CD4-positive, alpha-beta T cell (primary cell): ENCODE measurements around the gene ABCC6. TPM values are rescaled to one million over a fixed set of nuclear protein-coding genes. Genes with fewer than 3 reads are reported as not detected.

ENCODE experiments used
- ATAC-seq: fragments of 200-7000 bp; cut with Tn5 transposase; one replicate; pipeline ENCODE4 v1.10.0; 2022; ENCODE audit warnings: mild to moderate bottlenecking; ENCODE audit not compliant: poor library complexity
- CTCF ChIA-PET: fragments of 350-600 bp; sonication (Branson Sonifier 250); formaldehyde crosslinking; loops from one replicate; lab custom pipeline; 2021; ENCODE audit warnings: antibody characterized with exemption, inconsistent platforms; lab: Charles Lee
- POLR2A ChIA-PET: fragments of 350-600 bp; sonication (Branson Sonifier 250); formaldehyde crosslinking; loops from one replicate; lab custom pipeline; 2021; ENCODE audit warnings: antibody characterized with exemption, inconsistent platforms; lab: Charles Lee
- DNase-seq, 14 experiments: peaks; one replicate each; pipeline ENCODE4 v3.0.0-alpha.2; 2013 to 2020; ENCODE audit warnings: mixed read lengths in 2 of 14
- H3K27ac ChIP-seq, 2 donors: one replicate each; pipeline versions ENCODE4 v1.5.1 to v1.7.0; 2013; ENCODE audit warnings: low read length in 2 of 2, low read depth in 1 of 2, mild to moderate bottlenecking in 1 of 2
- H3K27me3 ChIP-seq, 2 experiments: 1 replicate in 1 of 2; 2 replicates in 1 of 2; pipeline versions ENCODE4 v1.6.1 to v1.7.0; 2013; ENCODE audit warnings: low read length in 2 of 2, control low read depth in 1 of 2, mild to moderate bottlenecking in 1 of 2, moderate library complexity in 1 of 2; ENCODE audit not compliant: insufficient read depth in 2 of 2, control insufficient read depth in 1 of 2
- H3K36me3 ChIP-seq: one replicate; pipeline ENCODE4 v1.6.1; 2013; ENCODE audit warnings: low read length, control low read depth; ENCODE audit not compliant: insufficient read depth
- H3K4me1 ChIP-seq: one replicate; pipeline ENCODE4 v1.6.1; 2013; ENCODE audit warnings: low read length, control low read depth; ENCODE audit not compliant: insufficient read depth
- H3K4me3 ChIP-seq: one replicate; pipeline ENCODE4 v1.5.1; 2013; ENCODE audit warnings: mild to moderate bottlenecking, low read length, moderate library complexity
- H3K9me3 ChIP-seq, 2 experiments: 1 replicate in 1 of 2; 2 replicates in 1 of 2; pipeline versions ENCODE4 v1.6.1 to v1.7.0; 2013; ENCODE audit warnings: low read length in 2 of 2, mild to moderate bottlenecking in 2 of 2, control low read depth in 1 of 2, moderate library complexity in 1 of 2; ENCODE audit not compliant: control insufficient read depth in 1 of 2, insufficient read depth in 1 of 2
- H3K27ac Mint-ChIP-seq: one replicate; pipeline ENCODE4 v1.8.0; 2020; ENCODE audit warnings: mixed read lengths
- H3K27me3 Mint-ChIP-seq: one replicate; pipeline ENCODE4 v1.8.0; 2021; ENCODE audit warnings: mixed read lengths
- H3K36me3 Mint-ChIP-seq: one replicate; pipeline ENCODE4 v1.8.0; 2021; ENCODE audit warnings: low read depth, mixed read lengths
- H3K4me1 Mint-ChIP-seq: one replicate; pipeline ENCODE4 v1.8.0; 2021; ENCODE audit warnings: low read depth, mixed read lengths
- H3K4me3 Mint-ChIP-seq: one replicate; pipeline ENCODE4 v1.8.0; 2020; ENCODE audit warnings: mild to moderate bottlenecking, mixed read lengths
- H3K9me3 Mint-ChIP-seq: one replicate; pipeline ENCODE4 v1.8.0; 2020; ENCODE audit warnings: mixed read lengths
- intact Hi-C, 2 experiments: fragments of 100-400 bp; cut with DNase I in 1 of 2; cut with micrococcal nuclease in 1 of 2; formaldehyde crosslinking; loops; one replicate each; pipeline versions ENCODE4 v1.15.1 to v1.9.0; 2023 to 2025; cut with DNase I, micrococcal nuclease
- total RNA-seq, 174 experiments: library from RNA in 2 of 174; stranded (reverse) in 2 of 174; gene quantifications; one replicate each; pipeline ENCODE4 v1.2.3 and lab custom pipeline; 2021 to 2026
- TF ChIP-seq, protein P1 (sequence below): fragments of 200-600 bp; IDR thresholded peaks from one replicate; pipeline ENCODE4 v1.8.0; 2022; ENCODE audit warnings: antibody characterized with exemption, mild to moderate bottlenecking

Gene ABCC6
- total RNA-seq, 2 experiments from 2014 or later: not detected

DNA sequence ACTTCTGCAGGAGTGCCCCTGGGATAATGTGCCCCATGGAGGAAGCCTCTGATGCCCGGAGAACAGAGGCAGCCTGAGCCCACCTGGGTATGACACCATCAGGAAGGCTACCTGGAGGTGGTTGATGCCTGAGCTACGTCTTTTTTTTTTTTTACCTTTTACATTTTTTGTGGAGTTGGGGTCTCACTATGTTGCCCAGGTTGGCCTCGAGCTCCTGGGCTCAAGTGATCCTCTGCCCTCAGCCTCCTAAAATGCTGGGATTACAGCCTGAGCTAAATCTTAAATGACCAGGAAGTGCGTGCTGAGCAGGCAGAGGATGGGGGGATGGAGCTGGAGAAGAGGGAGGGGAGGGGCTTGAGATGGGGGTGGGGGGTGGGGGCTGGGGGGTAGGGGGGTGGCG, 32.7 kb downstream of the ABCC6 start:
- Histone ChIP-seq H3K27ac (no peak overlapping the region), H3K4me3 (no peak overlapping the region), H3K9me3 (no peaks in the 10 kb centered on the region), H3K27me3 (peaks cover 0 to 3% of the 10 kb centered on the region in 2 experiments), H3K4me1 (no peaks in the 10 kb centered on the region), H3K36me3 (no peaks in the 10 kb centered on the region)
- TF ChIP-seq, protein P1, sequence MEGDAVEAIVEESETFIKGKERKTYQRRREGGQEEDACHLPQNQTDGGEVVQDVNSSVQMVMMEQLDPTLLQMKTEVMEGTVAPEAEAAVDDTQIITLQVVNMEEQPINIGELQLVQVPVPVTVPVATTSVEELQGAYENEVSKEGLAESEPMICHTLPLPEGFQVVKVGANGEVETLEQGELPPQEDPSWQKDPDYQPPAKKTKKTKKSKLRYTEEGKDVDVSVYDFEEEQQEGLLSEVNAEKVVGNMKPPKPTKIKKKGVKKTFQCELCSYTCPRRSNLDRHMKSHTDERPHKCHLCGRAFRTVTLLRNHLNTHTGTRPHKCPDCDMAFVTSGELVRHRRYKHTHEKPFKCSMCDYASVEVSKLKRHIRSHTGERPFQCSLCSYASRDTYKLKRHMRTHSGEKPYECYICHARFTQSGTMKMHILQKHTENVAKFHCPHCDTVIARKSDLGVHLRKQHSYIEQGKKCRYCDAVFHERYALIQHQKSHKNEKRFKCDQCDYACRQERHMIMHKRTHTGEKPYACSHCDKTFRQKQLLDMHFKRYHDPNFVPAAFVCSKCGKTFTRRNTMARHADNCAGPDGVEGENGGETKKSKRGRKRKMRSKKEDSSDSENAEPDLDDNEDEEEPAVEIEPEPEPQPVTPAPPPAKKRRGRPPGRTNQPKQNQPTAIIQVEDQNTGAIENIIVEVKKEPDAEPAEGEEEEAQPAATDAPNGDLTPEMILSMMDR: no peak
- CTCF ChIA-PET: no interaction called here
- H3K4me1 Mint-ChIP-seq: no peaks in the 10 kb centered on the region
- H3K27ac Mint-ChIP-seq: no peak overlapping the region
- H3K4me3 Mint-ChIP-seq: no peak overlapping the region
- no peak for DNase-seq
- no peaks in the 10 kb centered on the region for H3K36me3 Mint-ChIP-seq
- intact Hi-C loops: loop anchor here (5.0 to 10.0 kb wide), 2 partner anchors 423 to 426 kb away; no protein-coding TSS in a partner anchor
- peaks cover 8% of the 10 kb centered on the region for H3K27me3 Mint-ChIP-seq
- H3K9me3 Mint-ChIP-seq: no peaks in the 10 kb centered on the region
- ATAC-seq: no peak
- POLR2A ChIA-PET: interaction anchor here (0.6 kb wide), 1 partner anchor 17 kb away, joined by 3 read pairs; no protein-coding TSS in a partner anchor

DNA sequence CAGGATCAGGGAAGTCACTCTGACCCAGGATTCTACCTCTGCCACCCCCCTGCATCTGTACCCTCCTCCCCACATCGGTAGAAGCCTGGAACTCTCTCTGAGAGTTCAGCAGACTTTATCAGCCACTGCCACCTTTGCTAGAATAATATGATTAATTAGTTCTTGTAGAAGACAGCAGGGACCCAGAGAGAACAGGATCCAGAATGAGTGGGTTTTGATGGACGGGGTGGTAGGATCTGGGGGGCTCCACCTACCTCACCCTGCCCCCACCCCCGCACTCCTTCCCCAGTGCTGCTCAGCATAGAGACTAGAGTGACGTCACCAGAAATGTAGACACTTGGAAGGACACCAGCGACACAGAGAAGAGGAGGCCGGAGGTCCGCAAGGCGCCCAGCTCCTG, 33.5 kb downstream of the ABCC6 start:
- Histone ChIP-seq H3K4me1 (no peaks in the 10 kb centered on the region), H3K9me3 (no peaks in the 10 kb centered on the region), H3K27me3 (peaks cover 0 to 3% of the 10 kb centered on the region in 2 experiments), H3K27ac (no peak overlapping the region), H3K4me3 (no peak overlapping the region), H3K36me3 (no peaks in the 10 kb centered on the region)
- no peaks in the 10 kb centered on the region for H3K4me1 Mint-ChIP-seq
- ATAC-seq (no peak), DNase-seq (no peak)
- no peak overlapping the region for H3K27ac Mint-ChIP-seq
- H3K9me3 Mint-ChIP-seq: no peaks in the 10 kb centered on the region
- ChIA-PET POLR2A (no interaction called here), CTCF (no interaction called here)
- H3K27me3 Mint-ChIP-seq: peaks cover 6% of the 10 kb centered on the region
- H3K36me3 Mint-ChIP-seq: no peaks in the 10 kb centered on the region
- intact Hi-C loops: loop anchor here (5.0 to 10.0 kb wide), 2 partner anchors 423 to 425 kb away; no protein-coding TSS in a partner anchor
- TF ChIP-seq, protein P1: no peak
- no peak overlapping the region for H3K4me3 Mint-ChIP-seq

DNA sequence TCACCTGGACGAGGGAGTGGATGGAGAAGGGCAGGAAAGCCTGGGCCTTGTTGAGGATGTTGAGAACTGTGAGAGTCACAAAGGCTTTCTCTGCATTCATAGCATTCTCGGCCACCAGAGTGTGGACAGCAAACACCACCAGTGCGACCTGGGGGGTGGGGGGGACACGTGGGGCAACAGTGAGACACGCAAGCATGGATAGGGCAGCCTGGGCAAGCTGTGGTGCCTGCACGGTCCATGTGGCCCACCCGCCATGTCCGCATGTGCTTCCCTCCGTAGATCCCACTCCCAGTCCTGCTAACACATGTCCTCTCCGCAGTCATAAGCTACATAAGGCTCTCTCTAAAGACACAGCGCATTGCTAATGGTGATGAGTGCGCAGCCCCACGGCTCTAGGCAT, 34.5 kb downstream of the ABCC6 start:
- Mint-ChIP-seq H3K27ac (no peak overlapping the region), H3K36me3 (no peaks in the 10 kb centered on the region), H3K9me3 (no peaks in the 10 kb centered on the region), H3K27me3 (peaks cover 4% of the 10 kb centered on the region), H3K4me3 (no peak overlapping the region), H3K4me1 (no peaks in the 10 kb centered on the region)
- no peak overlapping the region for H3K4me3 ChIP-seq
- H3K27ac ChIP-seq: no peak overlapping the region
- DNase-seq: no peak
- ChIA-PET CTCF (no interaction called here), POLR2A (no interaction called here)
- H3K27me3 ChIP-seq: peaks cover 0 to 3% of the 10 kb centered on the region in 2 experiments
- TF ChIP-seq, protein P1: no peak
- ATAC-seq: no peak
- H3K9me3 ChIP-seq: no peaks in the 10 kb centered on the region
- H3K4me1 ChIP-seq: no peaks in the 10 kb centered on the region
- intact Hi-C loops: no loop called here
- H3K36me3 ChIP-seq: no peaks in the 10 kb centered on the region
